SU-DHL-6 (cell line): Measurements from ENCODE around the gene SULT1A1.

Experiments
- H2AFZ ChIP-seq: fragments of 200-600 bp; sonication (generic); 2 replicates; pipeline ENCODE4 v1.6.1; 2014; ENCODE audit warnings: low read depth, mild to moderate bottlenecking, moderate library complexity, mixed read lengths, antibody characterized with exemption, low read length; ENCODE audit not compliant: severe bottlenecking
- H3F3A ChIP-seq: fragments of 200-600 bp; shearing (Covaris generic); 2 replicates; pipeline ENCODE4 v1.6.0; 2016; ENCODE audit warnings: antibody characterized with exemption, mild to moderate bottlenecking; ENCODE audit not compliant: insufficient read depth
- H3K27ac ChIP-seq: fragments of 200-600 bp; sonication (generic); 2 replicates; pipeline ENCODE4 v1.5.1; 2016; ENCODE audit warnings: low read depth, mild to moderate bottlenecking, low read length, moderate library complexity, mixed read lengths
- H3K27me3 ChIP-seq: fragments of 200-600 bp; sonication (generic), shearing (Covaris generic); 2 replicates; pipeline ENCODE4 v1.6.0; 2014; ENCODE audit warnings: mild to moderate bottlenecking, low read length
- H3K36me3 ChIP-seq: fragments of 200-600 bp; sonication (generic); 2 replicates; pipeline ENCODE4 v1.6.1; 2014; ENCODE audit warnings: mild to moderate bottlenecking, low read length, mixed read lengths
- H3K4me2 ChIP-seq: fragments of 300-600, 200-600 bp; shearing (Covaris generic), sonication (generic); 2 replicates; pipeline ENCODE4 v1.6.0; 2014; ENCODE audit warnings: low read length, low read depth, mild to moderate bottlenecking; ENCODE audit not compliant: poor library complexity, severe bottlenecking
- H3K4me3 ChIP-seq: fragments of 200-600 bp; sonication (generic); 2 replicates; pipeline ENCODE4 v1.5.1; 2014; ENCODE audit warnings: antibody characterized with exemption, low read length, mild to moderate bottlenecking, mixed read lengths; ENCODE audit not compliant: insufficient read depth, poor library complexity, severe bottlenecking
- H3K79me2 ChIP-seq: fragments of 200-600 bp; sonication (generic); 2 replicates; pipeline ENCODE4 v1.6.1; 2014; ENCODE audit warnings: mild to moderate bottlenecking, low read length, moderate library complexity; ENCODE audit not compliant: insufficient read depth
- H3K9ac ChIP-seq: fragments of 200-600 bp; sonication (generic); 2 replicates; pipeline ENCODE4 v1.7.0; 2014; ENCODE audit warnings: mild to moderate bottlenecking, low read length
- H3K9me2 ChIP-seq: fragments of 200-600 bp; sonication (generic); replicated peaks from 2 replicates; pipeline ENCODE4 v1.6.1; 2014; ENCODE audit warnings: low read length; ENCODE audit not compliant: insufficient read depth
- H3K9me3 ChIP-seq: fragments of 200-600 bp; sonication (generic); 2 replicates; pipeline ENCODE4 v1.6.1; 2014; ENCODE audit warnings: low read length, mixed read lengths; ENCODE audit not compliant: insufficient read depth
- H4K20me1 ChIP-seq: fragments of 200-600 bp; sonication (generic); 2 replicates; pipeline ENCODE4 v1.6.1; 2014; ENCODE audit warnings: low read depth, mild to moderate bottlenecking, antibody characterized with exemption, low read length, moderate library complexity, mixed read lengths
- EZH2phosphoT487 ChIP-seq: fragments of 200-600 bp; sonication (generic), shearing (Covaris generic); conservative IDR thresholded peaks from 2 replicates; pipeline ENCODE4 v1.6.1; 2018; ENCODE audit warnings: mild to moderate bottlenecking, antibody characterized with exemption, low read length, moderate library complexity, mixed read lengths
- TF ChIP-seq, protein P1 (sequence below): fragments of 200-600 bp; sonication (generic); IDR thresholded peaks from one replicate; pipeline ENCODE4 v1.5.1; 2017; ENCODE audit warnings: antibody characterized with exemption, mild to moderate bottlenecking, low read length, moderate library complexity; ENCODE audit not compliant: insufficient read depth, poor library complexity, severe bottlenecking

The SULT1A1 gene

GRCh38 chr16:28592979-28593553 lies 16.8 kb downstream of the SULT1A1 start:
- H3F3A ChIP-seq: no peaks in the 10 kb centered on the region
- no peaks in the 10 kb centered on the region for H3K9me3 ChIP-seq
- no peak overlapping the region for H3K27ac ChIP-seq
- H4K20me1 ChIP-seq: no peaks in the 10 kb centered on the region
- H2AFZ ChIP-seq: no peak overlapping the region
- no peak overlapping the region for H3K4me3 ChIP-seq
- no peaks in the 10 kb centered on the region for H3K27me3 ChIP-seq
- no peak overlapping the region for H3K9ac ChIP-seq
- no peak overlapping the region for H3K4me2 ChIP-seq
- no peaks in the 10 kb centered on the region for H3K79me2 ChIP-seq
- H3K36me3 ChIP-seq: no peaks in the 10 kb centered on the region
- TF ChIP-seq, protein P1, sequence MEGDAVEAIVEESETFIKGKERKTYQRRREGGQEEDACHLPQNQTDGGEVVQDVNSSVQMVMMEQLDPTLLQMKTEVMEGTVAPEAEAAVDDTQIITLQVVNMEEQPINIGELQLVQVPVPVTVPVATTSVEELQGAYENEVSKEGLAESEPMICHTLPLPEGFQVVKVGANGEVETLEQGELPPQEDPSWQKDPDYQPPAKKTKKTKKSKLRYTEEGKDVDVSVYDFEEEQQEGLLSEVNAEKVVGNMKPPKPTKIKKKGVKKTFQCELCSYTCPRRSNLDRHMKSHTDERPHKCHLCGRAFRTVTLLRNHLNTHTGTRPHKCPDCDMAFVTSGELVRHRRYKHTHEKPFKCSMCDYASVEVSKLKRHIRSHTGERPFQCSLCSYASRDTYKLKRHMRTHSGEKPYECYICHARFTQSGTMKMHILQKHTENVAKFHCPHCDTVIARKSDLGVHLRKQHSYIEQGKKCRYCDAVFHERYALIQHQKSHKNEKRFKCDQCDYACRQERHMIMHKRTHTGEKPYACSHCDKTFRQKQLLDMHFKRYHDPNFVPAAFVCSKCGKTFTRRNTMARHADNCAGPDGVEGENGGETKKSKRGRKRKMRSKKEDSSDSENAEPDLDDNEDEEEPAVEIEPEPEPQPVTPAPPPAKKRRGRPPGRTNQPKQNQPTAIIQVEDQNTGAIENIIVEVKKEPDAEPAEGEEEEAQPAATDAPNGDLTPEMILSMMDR: no peak
- TF ChIP-seq EZH2phosphoT487: no peak
- no peaks in the 10 kb centered on the region for H3K9me2 ChIP-seq

DNA sequence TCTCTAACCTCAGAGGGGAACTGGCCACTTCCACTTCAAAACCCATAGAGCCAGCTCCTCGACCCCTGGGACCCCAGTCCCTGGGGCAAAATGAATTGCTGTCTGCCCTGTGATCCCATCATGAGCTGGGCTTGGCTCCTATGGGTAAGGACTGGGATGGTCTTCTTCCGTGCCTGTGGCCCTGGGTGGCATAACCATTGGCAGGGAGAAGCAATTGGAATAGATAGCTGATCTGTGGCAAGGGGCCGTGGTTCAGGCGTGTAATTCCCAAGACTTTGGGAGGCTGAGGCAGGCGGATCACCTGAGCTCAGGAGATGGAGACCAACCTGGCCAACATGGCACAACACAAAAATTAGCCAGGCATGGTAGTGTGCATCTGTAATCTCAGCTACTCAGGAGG lies 17.3 kb downstream of the SULT1A1 start:
- H3K27ac ChIP-seq: no peak overlapping the region
- no peaks in the 10 kb centered on the region for H3F3A ChIP-seq
- no peaks in the 10 kb centered on the region for H3K79me2 ChIP-seq

DNA sequence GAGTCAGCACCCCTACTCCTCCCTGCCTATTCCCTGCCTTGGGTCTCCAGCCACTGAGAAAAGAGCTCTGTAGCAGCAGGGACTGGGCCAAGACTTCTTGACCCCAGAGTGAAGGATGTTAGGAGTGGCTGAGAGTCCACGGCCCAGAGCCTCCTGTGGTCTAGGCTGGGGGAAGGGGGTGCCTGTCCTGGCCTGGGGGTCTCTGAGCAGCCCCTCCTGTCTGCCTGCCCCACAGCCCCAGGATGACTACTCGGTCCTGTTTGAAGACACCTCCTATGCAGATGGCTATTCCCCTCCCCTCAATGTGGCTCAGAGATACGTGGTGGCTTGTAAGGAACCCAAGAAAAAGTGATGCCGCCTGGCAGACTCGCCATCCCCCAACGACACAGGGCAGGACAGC lies 18.5 kb downstream of the SULT1A1 start:
- no peak overlapping the region for H3K9ac ChIP-seq

More for the DNA sequence above, 17.3 kb downstream of the SULT1A1 start:
- Histone ChIP-seq H4K20me1 (no peaks in the 10 kb centered on the region), H3K4me2 (no peak overlapping the region), H3K9me2 (no peaks in the 10 kb centered on the region), H3K4me3 (no peak overlapping the region), H3K9ac (no peak overlapping the region), H3K27me3 (no peaks in the 10 kb centered on the region), H2AFZ (no peak overlapping the region), H3K36me3 (no peaks in the 10 kb centered on the region), H3K9me3 (no peaks in the 10 kb centered on the region)
- TF ChIP-seq, protein P1: no peak
- TF ChIP-seq EZH2phosphoT487: no peak

More for the DNA sequence above, 18.5 kb downstream of the SULT1A1 start:
- no peak overlapping the region for H2AFZ ChIP-seq
- H3K4me3 ChIP-seq: no peak overlapping the region
- TF ChIP-seq, protein P1: no peak
- no peak for TF ChIP-seq EZH2phosphoT487
- no peaks in the 10 kb centered on the region for H4K20me1 ChIP-seq
- no peaks in the 10 kb centered on the region for H3F3A ChIP-seq
- H3K9me2 ChIP-seq: no peaks in the 10 kb centered on the region
- no peaks in the 10 kb centered on the region for H3K79me2 ChIP-seq
- H3K27ac ChIP-seq: no peak overlapping the region
- H3K4me2 ChIP-seq: no peak overlapping the region
- H3K36me3 ChIP-seq: no peaks in the 10 kb centered on the region
- no peaks in the 10 kb centered on the region for H3K9me3 ChIP-seq
- no peaks in the 10 kb centered on the region for H3K27me3 ChIP-seq
